ENCODE results near the gene HRAS.

DNA sequence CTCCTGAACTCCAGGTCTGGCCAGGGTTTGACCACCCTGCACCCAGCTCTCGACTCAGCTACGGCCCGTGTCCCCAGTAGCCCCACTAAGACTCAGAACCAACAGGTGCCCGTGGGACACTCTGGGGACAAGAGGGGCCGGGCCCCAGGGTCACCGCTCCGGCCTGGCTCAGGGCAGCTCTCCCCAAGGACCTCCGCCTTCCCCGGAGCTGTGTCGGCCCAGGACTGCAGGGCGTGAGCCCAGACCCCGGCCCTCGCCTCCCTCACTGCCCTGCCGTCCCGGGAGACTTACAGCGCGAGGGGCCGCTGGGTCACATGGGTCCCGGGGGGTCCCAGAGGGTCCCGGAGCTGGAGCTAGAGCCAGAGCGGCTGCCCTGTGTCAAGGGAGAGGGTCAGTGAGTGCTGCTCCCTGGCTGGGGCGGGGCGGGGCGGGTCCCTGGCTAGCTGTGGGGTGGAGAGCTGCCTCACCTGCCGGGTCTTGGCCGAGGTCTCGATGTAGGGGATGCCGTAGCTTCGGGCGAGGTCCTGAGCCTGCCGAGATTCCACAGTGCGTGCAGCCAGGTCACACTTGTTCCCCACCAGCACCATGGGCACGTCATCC lies 2.3 kb downstream of the HRAS start:
- TF ChIP-seq, protein P1, sequence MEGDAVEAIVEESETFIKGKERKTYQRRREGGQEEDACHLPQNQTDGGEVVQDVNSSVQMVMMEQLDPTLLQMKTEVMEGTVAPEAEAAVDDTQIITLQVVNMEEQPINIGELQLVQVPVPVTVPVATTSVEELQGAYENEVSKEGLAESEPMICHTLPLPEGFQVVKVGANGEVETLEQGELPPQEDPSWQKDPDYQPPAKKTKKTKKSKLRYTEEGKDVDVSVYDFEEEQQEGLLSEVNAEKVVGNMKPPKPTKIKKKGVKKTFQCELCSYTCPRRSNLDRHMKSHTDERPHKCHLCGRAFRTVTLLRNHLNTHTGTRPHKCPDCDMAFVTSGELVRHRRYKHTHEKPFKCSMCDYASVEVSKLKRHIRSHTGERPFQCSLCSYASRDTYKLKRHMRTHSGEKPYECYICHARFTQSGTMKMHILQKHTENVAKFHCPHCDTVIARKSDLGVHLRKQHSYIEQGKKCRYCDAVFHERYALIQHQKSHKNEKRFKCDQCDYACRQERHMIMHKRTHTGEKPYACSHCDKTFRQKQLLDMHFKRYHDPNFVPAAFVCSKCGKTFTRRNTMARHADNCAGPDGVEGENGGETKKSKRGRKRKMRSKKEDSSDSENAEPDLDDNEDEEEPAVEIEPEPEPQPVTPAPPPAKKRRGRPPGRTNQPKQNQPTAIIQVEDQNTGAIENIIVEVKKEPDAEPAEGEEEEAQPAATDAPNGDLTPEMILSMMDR (IDR thresholded peaks at IDR 0.05 in 2 of 3, conservative IDR thresholded peaks at IDR 0.05 in 1 of 3; ENCODE audit: borderline replicate concordance in 1 of 3, insufficient read depth in 1 of 3, low read depth in 2 of 3, low read length in 2 of 3), result no peak
- TF ChIP-seq POLR2A (IDR thresholded peaks at IDR 0.05; ENCODE audit: borderline replicate concordance, extremely low read depth, insufficient read depth, insufficient read length), result no peak
- no peak for TF ChIP-seq ZFX (IDR thresholded peaks at IDR 0.05)
- TF ChIP-seq EZH2 (IDR thresholded peaks at IDR 0.05), result no peak
- TF ChIP-seq SIN3A (IDR thresholded peaks at IDR 0.05; ENCODE audit: low read depth), result no peak
- TF ChIP-seq YY1 (IDR thresholded peaks at IDR 0.05; ENCODE audit: extremely low read depth, insufficient replicate concordance, low read depth, low read length), result no peak
- TF ChIP-seq, protein P2, sequence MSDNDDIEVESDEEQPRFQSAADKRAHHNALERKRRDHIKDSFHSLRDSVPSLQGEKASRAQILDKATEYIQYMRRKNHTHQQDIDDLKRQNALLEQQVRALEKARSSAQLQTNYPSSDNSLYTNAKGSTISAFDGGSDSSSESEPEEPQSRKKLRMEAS (IDR thresholded peaks at IDR 0.05), result no peak
- TF ChIP-seq FOSL1 (IDR thresholded peaks at IDR 0.05; ENCODE audit: low read depth), result no peak
- TF ChIP-seq, protein P3, sequence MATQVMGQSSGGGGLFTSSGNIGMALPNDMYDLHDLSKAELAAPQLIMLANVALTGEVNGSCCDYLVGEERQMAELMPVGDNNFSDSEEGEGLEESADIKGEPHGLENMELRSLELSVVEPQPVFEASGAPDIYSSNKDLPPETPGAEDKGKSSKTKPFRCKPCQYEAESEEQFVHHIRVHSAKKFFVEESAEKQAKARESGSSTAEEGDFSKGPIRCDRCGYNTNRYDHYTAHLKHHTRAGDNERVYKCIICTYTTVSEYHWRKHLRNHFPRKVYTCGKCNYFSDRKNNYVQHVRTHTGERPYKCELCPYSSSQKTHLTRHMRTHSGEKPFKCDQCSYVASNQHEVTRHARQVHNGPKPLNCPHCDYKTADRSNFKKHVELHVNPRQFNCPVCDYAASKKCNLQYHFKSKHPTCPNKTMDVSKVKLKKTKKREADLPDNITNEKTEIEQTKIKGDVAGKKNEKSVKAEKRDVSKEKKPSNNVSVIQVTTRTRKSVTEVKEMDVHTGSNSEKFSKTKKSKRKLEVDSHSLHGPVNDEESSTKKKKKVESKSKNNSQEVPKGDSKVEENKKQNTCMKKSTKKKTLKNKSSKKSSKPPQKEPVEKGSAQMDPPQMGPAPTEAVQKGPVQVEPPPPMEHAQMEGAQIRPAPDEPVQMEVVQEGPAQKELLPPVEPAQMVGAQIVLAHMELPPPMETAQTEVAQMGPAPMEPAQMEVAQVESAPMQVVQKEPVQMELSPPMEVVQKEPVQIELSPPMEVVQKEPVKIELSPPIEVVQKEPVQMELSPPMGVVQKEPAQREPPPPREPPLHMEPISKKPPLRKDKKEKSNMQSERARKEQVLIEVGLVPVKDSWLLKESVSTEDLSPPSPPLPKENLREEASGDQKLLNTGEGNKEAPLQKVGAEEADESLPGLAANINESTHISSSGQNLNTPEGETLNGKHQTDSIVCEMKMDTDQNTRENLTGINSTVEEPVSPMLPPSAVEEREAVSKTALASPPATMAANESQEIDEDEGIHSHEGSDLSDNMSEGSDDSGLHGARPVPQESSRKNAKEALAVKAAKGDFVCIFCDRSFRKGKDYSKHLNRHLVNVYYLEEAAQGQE (IDR thresholded peaks at IDR 0.05; ENCODE audit: low read depth), result no peak
- TF ChIP-seq ELF1 (IDR thresholded peaks at IDR 0.05; ENCODE audit: borderline replicate concordance, low read depth), result no peak
- no peak for TF ChIP-seq RAD21 (IDR thresholded peaks at IDR 0.05; ENCODE audit: low read depth)
- no peak for TF ChIP-seq ZNF274 (IDR thresholded peaks at IDR 0.05; ENCODE audit: low read depth, low read length)

Measured in HCT116 (cell line).